Chondrocyte (in vitro differentiated cells): ENCODE results near the gene SREK1. TPM values are rescaled to one million over a fixed set of nuclear protein-coding genes. Genes with fewer than 3 reads are reported as not detected.
A peak's percentile ranks its signal among the peaks of the same experiment; 100 is the strongest.
"Not testable (repeated sequence)": the region's sequence is repeated elsewhere in the genome, so short reads cannot be mapped to it uniquely, and the experiment has no call there.

Experiments
- DNase-seq: peaks from one replicate; pipeline ENCODE4 v3.0.0; 2021; ENCODE audit warnings: mixed read lengths, low spot score
- H3K27ac Mint-ChIP-seq: one replicate; pipeline ENCODE4 v1.8.0; 2021; ENCODE audit warnings: mild to moderate bottlenecking, moderate library complexity, mixed read lengths; ENCODE audit not compliant: unreplicated experiment
- H3K27me3 Mint-ChIP-seq: 2 replicates; pipeline ENCODE4 v1.8.0; 2021; ENCODE audit warnings: low read depth, mixed read lengths
- H3K36me3 Mint-ChIP-seq: 2 replicates; pipeline ENCODE4 v1.8.0; 2021; ENCODE audit warnings: low read depth, mixed read lengths
- H3K4me1 Mint-ChIP-seq: 2 replicates; pipeline ENCODE4 v1.8.0; 2021; ENCODE audit warnings: low read depth, mild to moderate bottlenecking, mixed read lengths
- H3K4me3 Mint-ChIP-seq: one replicate; pipeline ENCODE4 v1.8.0; 2021; ENCODE audit warnings: mild to moderate bottlenecking, moderate library complexity, mixed read lengths; ENCODE audit not compliant: unreplicated experiment
- H3K9me3 Mint-ChIP-seq: 2 replicates; pipeline ENCODE4 v1.8.0; 2021; ENCODE audit warnings: low read depth, mixed read lengths
- CTCF ChIP-seq: fragments of 200-600 bp; sonication (generic); IDR thresholded peaks from 2 replicates; pipeline ENCODE4 v1.5.0; 2021; ENCODE audit warnings: antibody characterized with exemption, mild to moderate bottlenecking, moderate library complexity
- total RNA-seq: library from RNA; stranded (reverse); gene quantifications from 3 replicates; pipeline ENCODE4 v1.2.1, GENCODE V29; 2021

SREK1 gene
- total RNA-seq, 1 donor from 2014 or later = 51.0 TPM

GRCh38 chr5:66213533-66213932 is 69.4 kb downstream of the SREK1 start:
- no peaks in the 10 kb centered on the region for H3K36me3 Mint-ChIP-seq
- no peak for DNase-seq
- no peak for TF ChIP-seq CTCF
- no peak overlapping the region for H3K4me3 Mint-ChIP-seq
- peaks cover 10% of the 10 kb centered on the region for H3K4me1 Mint-ChIP-seq
- H3K27ac Mint-ChIP-seq = no peak overlapping the region
- H3K9me3 Mint-ChIP-seq = peaks cover 6% of the 10 kb centered on the region
- H3K27me3 Mint-ChIP-seq = no peaks in the 10 kb centered on the region

DNA sequence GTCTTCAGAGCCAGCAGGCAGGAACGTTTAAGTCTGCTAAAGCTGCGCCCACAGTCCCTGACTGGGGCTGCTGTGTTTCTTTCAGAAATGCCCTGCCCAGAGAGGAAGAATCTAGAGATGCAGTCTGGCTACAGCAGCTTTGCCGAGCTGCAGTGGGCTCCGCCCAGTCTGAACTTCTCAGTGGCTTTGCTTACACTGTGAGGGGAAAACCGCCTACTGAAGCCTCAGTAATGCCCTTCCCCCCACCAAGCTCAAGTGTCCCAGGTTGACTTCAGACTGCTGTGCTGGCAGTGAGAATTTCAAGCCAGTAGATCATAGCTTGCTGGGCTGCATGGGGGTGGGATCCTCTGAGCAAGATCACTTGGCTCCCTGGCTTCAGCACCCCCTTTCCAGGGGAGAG is 78.4 kb downstream of the SREK1 start:
- no peak for TF ChIP-seq CTCF
- Mint-ChIP-seq H3K27me3 (peaks cover 7% of the 10 kb centered on the region), H3K4me1 (no peaks in the 10 kb centered on the region), H3K9me3 (peaks cover 25% of the 10 kb centered on the region), H3K27ac (no peak overlapping the region), H3K36me3 (peaks cover 10% of the 10 kb centered on the region), H3K4me3 (no peak overlapping the region)
- DNase-seq = no peak

DNA sequence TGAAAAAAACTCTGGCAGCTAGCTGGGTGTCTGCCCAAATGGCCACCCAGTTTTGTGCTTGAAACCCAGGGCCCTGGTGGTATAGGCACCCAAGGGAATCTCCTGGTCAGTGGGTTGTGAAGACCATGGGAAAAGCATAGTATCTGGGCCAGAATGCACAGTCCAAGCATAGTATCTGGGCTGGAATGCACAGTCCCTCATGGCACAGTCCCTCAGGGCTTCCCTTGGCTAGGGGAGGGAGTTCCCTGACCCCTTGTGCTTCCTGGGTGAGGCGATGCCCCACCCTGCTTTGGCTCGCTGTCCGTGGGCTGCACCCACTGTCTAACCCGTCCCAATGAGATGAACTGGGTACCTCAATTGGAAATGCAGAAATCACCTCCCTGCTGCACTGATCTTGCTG is 78.8 kb downstream of the SREK1 start:
- H3K9me3 Mint-ChIP-seq = peaks cover 21% of the 10 kb centered on the region
- H3K27ac Mint-ChIP-seq, H3K4me1 Mint-ChIP-seq, H3K4me3 Mint-ChIP-seq, DNase-seq, H3K27me3 Mint-ChIP-seq: not testable (repeated sequence)
- peaks cover 10% of the 10 kb centered on the region for H3K36me3 Mint-ChIP-seq

DNA sequence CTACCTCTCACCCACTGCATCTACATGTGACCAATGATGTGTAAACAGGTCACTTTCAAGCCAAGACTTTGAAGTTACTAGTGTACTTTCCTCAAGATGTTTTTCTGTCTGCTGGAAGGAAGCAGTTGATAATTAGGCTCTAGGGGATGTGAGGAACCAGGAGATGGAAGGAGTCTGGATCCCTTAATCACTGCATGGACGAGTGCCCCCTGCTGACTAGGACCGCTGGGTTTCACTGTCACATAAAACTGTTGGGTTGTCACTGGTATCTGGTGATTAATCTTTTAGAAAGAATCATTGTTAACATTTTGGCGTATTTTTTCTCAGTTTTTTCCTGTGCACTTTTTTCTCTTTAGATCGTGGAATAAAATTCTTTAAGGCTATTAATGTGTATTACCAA is 79.5 kb downstream of the SREK1 start:
- DNase-seq = no peak
- Mint-ChIP-seq H3K36me3 (peaks cover 10% of the 10 kb centered on the region), H3K9me3 (peaks cover 21% of the 10 kb centered on the region), H3K4me1 (no peaks in the 10 kb centered on the region), H3K27me3 (peaks cover 7% of the 10 kb centered on the region), H3K27ac (no peak overlapping the region), H3K4me3 (no peak overlapping the region)
- peak; percentile 58 for TF ChIP-seq CTCF

GRCh38 chr5:66224274-66224673 is 80.2 kb downstream of the SREK1 start:
- Mint-ChIP-seq H3K4me3 (no peak overlapping the region), H3K4me1 (no peaks in the 10 kb centered on the region), H3K9me3 (peaks cover 21% of the 10 kb centered on the region), H3K27ac (no peak overlapping the region), H3K36me3 (peaks cover 10% of the 10 kb centered on the region), H3K27me3 (peaks cover 7% of the 10 kb centered on the region)
- DNase-seq = no peak
- no peak for TF ChIP-seq CTCF

- Mint-ChIP-seq H3K36me3 (peaks cover 6% of the 10 kb centered on the region), H3K27me3 (peaks cover 2% of the 10 kb centered on the region), H3K4me1 (no peaks in the 10 kb centered on the region), H3K9me3 (peaks cover 16% of the 10 kb centered on the region), H3K27ac (no peak overlapping the region), H3K4me3 (no peak overlapping the region)
- no peak for TF ChIP-seq CTCF
- no peak for DNase-seq
Observed at GRCh38 chr5:66224773-66225553, 80.9 kb downstream of the SREK1 start.
